Activated T-cell treated with anti-CD3 and anti-CD28 coated beads, Interleukin-2, amount 50 U/mL, for 72 hours (primary cell): ENCODE measurements around the gene RAB42. TPM values are rescaled to one million over a fixed set of nuclear protein-coding genes. Genes with fewer than 3 reads are reported as not detected.
A peak's percentile ranks its signal among the peaks of the same experiment; 100 is the strongest.

Experiments used
- ATAC-seq, 2 donors: fragments of 150-1000 bp; cut with Tn5 transposase; replicated peaks in 1 of 2; 2 replicates each; pipeline ENCODE4 v1.10.0; 2021; ENCODE audit warnings: moderate library complexity in 2 of 2, mild to moderate bottlenecking in 1 of 2
- DNase-seq, 2 donors: peaks; one replicate each; pipeline ENCODE4 v3.0.0; 2021 to 2022; ENCODE audit warnings: mixed read lengths in 1 of 2
- H3K27ac Mint-ChIP-seq: one replicate; pipeline ENCODE4 v1.8.0; 2022; ENCODE audit warnings: mild to moderate bottlenecking, moderate library complexity, mixed read lengths
- H3K27me3 Mint-ChIP-seq: one replicate; pipeline ENCODE4 v1.8.0; 2022; ENCODE audit warnings: low read depth, mixed read lengths
- H3K36me3 Mint-ChIP-seq, 2 donors: one replicate each; pipeline ENCODE4 v1.8.0; 2022; ENCODE audit warnings: mixed read lengths in 2 of 2, mild to moderate bottlenecking in 1 of 2; ENCODE audit not compliant: insufficient read depth in 2 of 2
- H3K4me1 Mint-ChIP-seq: one replicate; pipeline ENCODE4 v1.8.0; 2022; ENCODE audit warnings: low read depth, mixed read lengths
- H3K4me3 Mint-ChIP-seq, 2 donors: one replicate each; pipeline ENCODE4 v1.8.0; 2022; ENCODE audit warnings: mild to moderate bottlenecking in 2 of 2, mixed read lengths in 2 of 2, moderate library complexity in 2 of 2
- H3K9me3 Mint-ChIP-seq, 2 donors: one replicate each; pipeline ENCODE4 v1.8.0; 2022; ENCODE audit warnings: mixed read lengths in 2 of 2
- total RNA-seq, 2 donors: library from RNA; stranded (reverse); gene quantifications; one replicate each; pipeline ENCODE4 v1.2.3, GENCODE V29; 2022

The RAB42 gene
- total RNA-seq, 2 donors from 2014 or later = 0.17 TPM; not detected in 1

GRCh38 chr1:28642847-28643635 lies 51.0 kb downstream of the RAB42 start, which contains the start of gene TAF12:
TAF12 (minus strand) TSS chr1:28643067; CDS start chr1:28622081, 20,986 bp downstream.
- peaks cover 60% of the 10 kb centered on the region for H3K4me1 Mint-ChIP-seq
- H3K4me3 Mint-ChIP-seq = peak within 1 kb of the TSS; percentile 99

GRCh38 chr1:28644494-28644893 lies 52.4 kb downstream of the RAB42 start:
- Mint-ChIP-seq H3K9me3 (no peaks in the 10 kb centered on the region), H3K4me1 (peaks cover 64% of the 10 kb centered on the region), H3K4me3 (peak overlapping the region; percentile 99), H3K27me3 (no peaks in the 10 kb centered on the region), H3K27ac (peak overlapping the region; percentile 98), H3K36me3 (peaks cover 5 to 8% of the 10 kb centered on the region in 2 donors)
- DNase-seq (no peak), ATAC-seq (no peak)

More at GRCh38 chr1:28642847-28643635, 51.0 kb downstream of the RAB42 start, which contains the start of gene TAF12:
- no peaks in the 10 kb centered on the region for H3K9me3 Mint-ChIP-seq
- DNase-seq = peak; percentile 89 to 90
- no peaks in the 10 kb centered on the region for H3K27me3 Mint-ChIP-seq
- H3K27ac Mint-ChIP-seq = peak within 1 kb of the TSS; percentile 98
- peaks cover 5 to 8% of the 10 kb centered on the region in 2 donors for H3K36me3 Mint-ChIP-seq
- ATAC-seq = peak; percentile 89 to 92

Other genes with a start within 250 kb of the RAB42 start
- gene PHACTR4, start 222.5 kb upstream of the RAB42 start, total RNA-seq = 10 to 100 TPM; 29.7 to 33.7 TPM
- 10 to 100 TPM; 45.3 to 48.3 TPM for gene RCC1, start 86.2 kb upstream of the RAB42 start, total RNA-seq
- gene TRNAU1AP, start 39.2 kb upstream of the RAB42 start, total RNA-seq = 10 to 100 TPM; 38.8 to 49.7 TPM
- gene TAF12, start 50.8 kb downstream of the RAB42 start, total RNA-seq = 10 to 100 TPM; 23.9 to 28.7 TPM
- not detected for gene RNU11, start 56.3 kb downstream of the RAB42 start, total RNA-seq
- 10 to 100 TPM; 18.9 to 19.6 TPM for gene GMEB1, start 76.5 kb downstream of the RAB42 start, total RNA-seq
- 100 to 1,000 TPM in 1 of 2 donors, 10 to 100 TPM in 1; 86.3 to 104 TPM for gene YTHDF2, start 144.7 kb downstream of the RAB42 start, total RNA-seq
- gene OPRD1, start 219.9 kb downstream of the RAB42 start, total RNA-seq = not detected